Measurements from ENCODE around the gene CACUL1.

DNA sequence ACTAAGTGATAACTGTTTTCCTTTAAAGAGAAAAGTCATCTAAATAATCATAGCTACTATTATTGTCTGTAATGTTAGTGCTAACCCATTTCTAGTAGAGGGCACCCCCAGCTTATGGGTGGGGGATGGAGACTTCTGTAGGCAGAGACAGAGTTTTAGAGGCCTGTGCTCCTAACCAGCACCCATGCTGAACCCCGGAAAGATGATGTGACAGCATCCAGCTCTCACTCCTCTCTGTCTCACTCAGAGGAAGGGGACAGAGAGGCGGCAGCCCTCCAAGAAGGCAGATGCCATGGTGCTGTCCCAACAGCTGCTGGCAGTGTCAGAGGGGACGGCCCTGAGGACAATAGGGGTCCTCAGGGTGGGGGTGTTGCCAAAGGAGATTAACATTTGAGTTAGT lies 84.9 kb downstream of the CACUL1 start:
- TF ChIP-seq POLR2A (IDR thresholded peaks at IDR 0.05) (no peak), EP300 (IDR thresholded peaks at IDR 0.05) (no peak)
- TF ChIP-seq, protein P1, sequence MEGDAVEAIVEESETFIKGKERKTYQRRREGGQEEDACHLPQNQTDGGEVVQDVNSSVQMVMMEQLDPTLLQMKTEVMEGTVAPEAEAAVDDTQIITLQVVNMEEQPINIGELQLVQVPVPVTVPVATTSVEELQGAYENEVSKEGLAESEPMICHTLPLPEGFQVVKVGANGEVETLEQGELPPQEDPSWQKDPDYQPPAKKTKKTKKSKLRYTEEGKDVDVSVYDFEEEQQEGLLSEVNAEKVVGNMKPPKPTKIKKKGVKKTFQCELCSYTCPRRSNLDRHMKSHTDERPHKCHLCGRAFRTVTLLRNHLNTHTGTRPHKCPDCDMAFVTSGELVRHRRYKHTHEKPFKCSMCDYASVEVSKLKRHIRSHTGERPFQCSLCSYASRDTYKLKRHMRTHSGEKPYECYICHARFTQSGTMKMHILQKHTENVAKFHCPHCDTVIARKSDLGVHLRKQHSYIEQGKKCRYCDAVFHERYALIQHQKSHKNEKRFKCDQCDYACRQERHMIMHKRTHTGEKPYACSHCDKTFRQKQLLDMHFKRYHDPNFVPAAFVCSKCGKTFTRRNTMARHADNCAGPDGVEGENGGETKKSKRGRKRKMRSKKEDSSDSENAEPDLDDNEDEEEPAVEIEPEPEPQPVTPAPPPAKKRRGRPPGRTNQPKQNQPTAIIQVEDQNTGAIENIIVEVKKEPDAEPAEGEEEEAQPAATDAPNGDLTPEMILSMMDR (IDR thresholded peaks at IDR 0.05): no peak
